HEK293T (cell line): ENCODE data around the gene PLPP4.

ENCODE experiments used
- ARNT ChIP-seq: fragments of 450-650 bp; IDR thresholded peaks from 2 replicates; pipeline ENCODE4 v1.6.1; 2017; ENCODE audit warnings: mild to moderate bottlenecking
- BHLHE40 ChIP-seq: fragments of 450-650 bp; IDR thresholded peaks from 2 replicates; pipeline ENCODE4 v1.6.1; 2016; ENCODE audit warnings: mild to moderate bottlenecking, moderate library complexity, borderline replicate concordance
- CTBP1 ChIP-seq: fragments of 450-650 bp; IDR thresholded peaks from 2 replicates; pipeline ENCODE4 v1.6.1; 2016; ENCODE audit warnings: borderline replicate concordance
- ELF4 ChIP-seq: fragments of 450-650 bp; IDR thresholded peaks from 2 replicates; pipeline ENCODE4 v1.6.1; 2017; ENCODE audit warnings: antibody characterized with exemption
- FOXA1 ChIP-seq: fragments of 450-650 bp; IDR thresholded peaks from 2 replicates; pipeline ENCODE4 v1.6.1; 2016; ENCODE audit warnings: mild to moderate bottlenecking
- FOXM1 ChIP-seq: fragments of 450-650 bp; IDR thresholded peaks from 2 replicates; pipeline ENCODE4 v1.6.1; 2017; ENCODE audit warnings: mild to moderate bottlenecking, borderline replicate concordance
- L3MBTL2 ChIP-seq: fragments of 450-650 bp; conservative IDR thresholded peaks from 2 replicates; pipeline ENCODE4 v1.6.1; 2016; ENCODE audit warnings: mild to moderate bottlenecking
- NFRKB ChIP-seq: fragments of 450-650 bp; IDR thresholded peaks from 2 replicates; pipeline ENCODE4 v1.6.1; 2016; ENCODE audit warnings: mild to moderate bottlenecking, moderate library complexity
- SP1 ChIP-seq: fragments of 450-650 bp; IDR thresholded peaks from 2 replicates; pipeline ENCODE4 v1.6.1; 2017
- SUZ12 ChIP-seq: fragments of 450-650 bp; IDR thresholded peaks from 2 replicates; pipeline ENCODE4 v1.6.1; 2016; ENCODE audit warnings: mild to moderate bottlenecking
- TARDBP ChIP-seq: fragments of 450-650 bp; IDR thresholded peaks from 2 replicates; pipeline ENCODE4 v1.6.1; 2016
- ZNF384 ChIP-seq: fragments of 450-650 bp; IDR thresholded peaks from 2 replicates; pipeline ENCODE4 v1.6.1; 2016
- TF ChIP-seq, protein P1 (sequence below): fragments of 450-650 bp; IDR thresholded peaks from 2 replicates; pipeline ENCODE4 v1.6.1; 2016

DNA sequence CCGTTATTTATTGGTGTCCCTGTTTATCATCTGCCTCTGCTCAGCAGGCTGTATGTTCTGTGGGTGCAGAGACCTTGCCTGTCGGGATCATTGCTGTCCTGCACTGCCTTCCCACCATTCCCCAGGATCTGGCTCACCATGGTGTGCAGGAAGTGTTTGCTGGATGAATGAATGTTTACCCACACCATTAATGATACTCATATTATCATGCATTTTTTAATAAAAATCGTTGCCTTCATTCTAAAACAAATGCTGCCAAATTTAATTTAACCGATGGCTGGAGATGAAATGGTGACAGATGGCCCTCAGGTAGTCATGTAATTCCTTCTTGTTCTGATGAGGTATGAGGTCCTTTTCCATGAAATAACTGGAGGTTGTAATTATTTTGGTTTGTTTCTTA, 22.5 kb downstream of the PLPP4 start:
- TF ChIP-seq ELF4 (no peak), ARNT (no peak), NFRKB (no peak), FOXA1 (no peak), SP1 (no peak), FOXM1 (no peak), ZNF384 (no peak), CTBP1 (no peak), BHLHE40 (no peak), TARDBP (no peak), SUZ12 (no peak), L3MBTL2 (no peak)
- TF ChIP-seq, protein P1, sequence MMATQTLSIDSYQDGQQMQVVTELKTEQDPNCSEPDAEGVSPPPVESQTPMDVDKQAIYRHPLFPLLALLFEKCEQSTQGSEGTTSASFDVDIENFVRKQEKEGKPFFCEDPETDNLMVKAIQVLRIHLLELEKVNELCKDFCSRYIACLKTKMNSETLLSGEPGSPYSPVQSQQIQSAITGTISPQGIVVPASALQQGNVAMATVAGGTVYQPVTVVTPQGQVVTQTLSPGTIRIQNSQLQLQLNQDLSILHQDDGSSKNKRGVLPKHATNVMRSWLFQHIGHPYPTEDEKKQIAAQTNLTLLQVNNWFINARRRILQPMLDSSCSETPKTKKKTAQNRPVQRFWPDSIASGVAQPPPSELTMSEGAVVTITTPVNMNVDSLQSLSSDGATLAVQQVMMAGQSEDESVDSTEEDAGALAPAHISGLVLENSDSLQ: no peak
